Hepatocyte (in vitro differentiated cells): ENCODE data around the gene C20orf144. TPM values are rescaled to one million over a fixed set of nuclear protein-coding genes. Genes with fewer than 3 reads are reported as not detected.

Experiments
- DNase-seq: peaks from one replicate; pipeline ENCODE4 v3.0.0-alpha.2; 2016; ENCODE audit warnings: low spot score
- H2AFZ ChIP-seq: fragments of 200-600 bp; sonication (generic); 2 replicates; pipeline ENCODE4 v1.6.0; 2016; ENCODE audit warnings: antibody characterized with exemption, mild to moderate bottlenecking
- H3K27ac ChIP-seq: fragments of 200-600 bp; sonication (generic); 2 replicates; pipeline ENCODE4 v1.5.1; 2016; ENCODE audit warnings: mild to moderate bottlenecking
- H3K27me3 ChIP-seq: fragments of 200-600 bp; sonication (generic); 2 replicates; pipeline ENCODE4 v1.6.1; 2016
- H3K36me3 ChIP-seq: fragments of 200-600 bp; sonication (generic); replicated peaks from 2 replicates; pipeline ENCODE4 v1.5.1; 2016; ENCODE audit warnings: low read depth; ENCODE audit not compliant: insufficient read depth
- H3K4me1 ChIP-seq: fragments of 200-600 bp; sonication (generic); 2 replicates; pipeline ENCODE4 v1.5.1; 2016; ENCODE audit warnings: mild to moderate bottlenecking, moderate library complexity; ENCODE audit not compliant: insufficient read depth
- H3K4me2 ChIP-seq: fragments of 200-600 bp; sonication (generic); 2 replicates; pipeline ENCODE4 v1.6.0; 2016
- H3K4me3 ChIP-seq: fragments of 200-600 bp; sonication (generic); 2 replicates; pipeline ENCODE4 v1.5.1; 2016; ENCODE audit warnings: mild to moderate bottlenecking
- H3K79me2 ChIP-seq: fragments of 200-600 bp; sonication (generic); 2 replicates; pipeline ENCODE4 v1.6.0; 2017; ENCODE audit warnings: mild to moderate bottlenecking
- H3K9me2 ChIP-seq: fragments of 200-600 bp; sonication (generic); replicated peaks from 2 replicates; pipeline ENCODE4 v1.6.0; 2017; ENCODE audit warnings: mild to moderate bottlenecking; ENCODE audit not compliant: insufficient read depth
- H3K9me3 ChIP-seq: fragments of 200-600 bp; sonication (generic); 2 replicates; pipeline ENCODE4 v1.5.1; 2016; ENCODE audit warnings: low read depth, mild to moderate bottlenecking
- H4K20me1 ChIP-seq: fragments of 200-600 bp; sonication (generic); 2 replicates; pipeline ENCODE4 v1.6.0; 2016; ENCODE audit warnings: mild to moderate bottlenecking; ENCODE audit not compliant: insufficient read depth, poor library complexity, severe bottlenecking
- EZH2 ChIP-seq: fragments of 200-600 bp; sonication (generic); IDR thresholded peaks from 2 replicates; pipeline ENCODE4 v1.6.1; 2016; ENCODE audit warnings: antibody characterized with exemption, mild to moderate bottlenecking, borderline replicate concordance
- EZH2phosphoT487 ChIP-seq: fragments of 200-600 bp; sonication (generic); IDR thresholded peaks from one replicate; pipeline ENCODE4 v1.6.1; 2018; ENCODE audit warnings: antibody characterized with exemption, mild to moderate bottlenecking, low read depth, moderate library complexity; ENCODE audit not compliant: unreplicated experiment, severe bottlenecking
- WGBS: methylation state at CpG from one replicate; pipeline ENCODE4 v1.1.6; 2016; ENCODE audit warnings: low lambda C conversion rate; ENCODE audit errors: missing lambda C conversion rate; 5-methylcytosine and 5-hydroxymethylcytosine counted together
- polyA plus RNA-seq: library from polyadenylated mRNA; unstranded; fragments of >200 nt; fragmentation: Nextera tagmentation; extraction: Ambion mirVana; gene quantifications from 2 replicates; pipeline ENCODE4 v1.2.1, GENCODE V29; 2016
- total RNA-seq: library from RNA; depleted of rRNA; stranded (reverse); fragments of >200 nt; gene quantifications from 2 replicates; pipeline ENCODE4 v1.2.3, GENCODE V29; 2014
- TF ChIP-seq, protein P1 (sequence below): fragments of 200-600 bp; sonication (generic); IDR thresholded peaks from 2 replicates; pipeline ENCODE4 v1.5.1; 2016; ENCODE audit warnings: antibody characterized with exemption, mild to moderate bottlenecking; ENCODE audit not compliant: poor library complexity

C20orf144 gene
- total and polyA plus RNA-seq, 2 experiments from 2014 or later, result 0.30 to 0.46 TPM

DNA sequence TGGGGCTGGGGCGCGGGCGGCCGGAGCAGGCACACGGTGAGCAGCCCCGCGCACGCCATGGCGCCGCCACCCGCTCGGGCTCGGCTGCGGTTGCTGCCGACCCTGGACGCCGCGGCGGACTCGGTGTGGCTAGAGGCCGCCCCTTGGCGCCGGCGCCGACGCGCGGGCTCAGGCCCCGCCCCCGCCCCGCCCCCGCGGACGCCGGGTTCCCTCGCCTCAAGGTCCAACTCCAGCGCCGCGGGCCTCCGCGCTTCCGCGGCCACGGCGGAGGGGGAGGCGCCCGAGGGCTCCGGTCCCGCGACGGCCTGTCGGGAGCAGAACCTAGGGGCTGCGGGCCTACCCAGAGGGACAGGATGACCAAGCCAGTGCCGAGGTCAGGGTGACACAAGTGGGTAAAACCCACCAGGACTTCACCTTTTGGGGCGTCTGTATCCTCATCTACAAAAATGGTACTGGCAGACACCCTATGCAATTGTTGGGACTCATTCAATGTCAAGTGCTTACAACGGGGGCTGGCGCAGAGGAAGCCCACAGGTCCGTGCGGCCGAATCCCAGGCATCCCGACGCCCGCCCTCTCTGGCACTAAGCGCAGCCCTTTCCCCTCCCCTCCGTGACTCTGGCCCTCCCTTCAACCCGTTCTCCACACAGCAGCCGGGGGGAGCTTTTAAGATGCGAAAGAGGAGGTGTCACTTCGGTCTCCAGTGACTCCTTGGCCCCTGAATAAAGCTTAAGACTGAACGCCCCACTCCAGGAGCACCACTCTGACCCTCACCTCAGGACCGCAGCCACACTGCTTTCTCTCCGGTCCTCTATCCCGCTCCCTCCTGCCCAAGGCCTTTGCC lies 12.4 kb downstream of the C20orf144 start, which contains the start of gene NECAB3:
Gene NECAB3 (minus strand): TSS at position 135 of the 842 bp plus-strand sequence. CDS start 76 bp downstream, at position 59.
- H4K20me1 ChIP-seq, result no peaks in the 10 kb centered on the region
- WGBS, result 6% methylated on average over 40 of the region's 73 CpGs
- H3K4me2 ChIP-seq, result peak within 1 kb of the TSS; percentile 99
- DNase-seq, result peak; percentile 96
- H3K4me3 ChIP-seq, result peak within 1 kb of the TSS; percentile 71
- TF ChIP-seq EZH2phosphoT487 (no peak), EZH2 (no peak)
- TF ChIP-seq, protein P1, sequence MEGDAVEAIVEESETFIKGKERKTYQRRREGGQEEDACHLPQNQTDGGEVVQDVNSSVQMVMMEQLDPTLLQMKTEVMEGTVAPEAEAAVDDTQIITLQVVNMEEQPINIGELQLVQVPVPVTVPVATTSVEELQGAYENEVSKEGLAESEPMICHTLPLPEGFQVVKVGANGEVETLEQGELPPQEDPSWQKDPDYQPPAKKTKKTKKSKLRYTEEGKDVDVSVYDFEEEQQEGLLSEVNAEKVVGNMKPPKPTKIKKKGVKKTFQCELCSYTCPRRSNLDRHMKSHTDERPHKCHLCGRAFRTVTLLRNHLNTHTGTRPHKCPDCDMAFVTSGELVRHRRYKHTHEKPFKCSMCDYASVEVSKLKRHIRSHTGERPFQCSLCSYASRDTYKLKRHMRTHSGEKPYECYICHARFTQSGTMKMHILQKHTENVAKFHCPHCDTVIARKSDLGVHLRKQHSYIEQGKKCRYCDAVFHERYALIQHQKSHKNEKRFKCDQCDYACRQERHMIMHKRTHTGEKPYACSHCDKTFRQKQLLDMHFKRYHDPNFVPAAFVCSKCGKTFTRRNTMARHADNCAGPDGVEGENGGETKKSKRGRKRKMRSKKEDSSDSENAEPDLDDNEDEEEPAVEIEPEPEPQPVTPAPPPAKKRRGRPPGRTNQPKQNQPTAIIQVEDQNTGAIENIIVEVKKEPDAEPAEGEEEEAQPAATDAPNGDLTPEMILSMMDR, result no peak
- peaks cover 32% of the 10 kb centered on the region for H3K4me1 ChIP-seq
- no peaks in the 10 kb centered on the region for H3K36me3 ChIP-seq
- no peaks in the 10 kb centered on the region for H3K9me2 ChIP-seq
- H3K27me3 ChIP-seq, result no peaks in the 10 kb centered on the region
- H3K27ac ChIP-seq, result peak within 1 kb of the TSS; percentile 88
- H3K9me3 ChIP-seq, result no peaks in the 10 kb centered on the region
- H3K79me2 ChIP-seq, result peaks cover 22% of the 10 kb centered on the region
- H2AFZ ChIP-seq, result peak within 1 kb of the TSS; percentile 74

DNA sequence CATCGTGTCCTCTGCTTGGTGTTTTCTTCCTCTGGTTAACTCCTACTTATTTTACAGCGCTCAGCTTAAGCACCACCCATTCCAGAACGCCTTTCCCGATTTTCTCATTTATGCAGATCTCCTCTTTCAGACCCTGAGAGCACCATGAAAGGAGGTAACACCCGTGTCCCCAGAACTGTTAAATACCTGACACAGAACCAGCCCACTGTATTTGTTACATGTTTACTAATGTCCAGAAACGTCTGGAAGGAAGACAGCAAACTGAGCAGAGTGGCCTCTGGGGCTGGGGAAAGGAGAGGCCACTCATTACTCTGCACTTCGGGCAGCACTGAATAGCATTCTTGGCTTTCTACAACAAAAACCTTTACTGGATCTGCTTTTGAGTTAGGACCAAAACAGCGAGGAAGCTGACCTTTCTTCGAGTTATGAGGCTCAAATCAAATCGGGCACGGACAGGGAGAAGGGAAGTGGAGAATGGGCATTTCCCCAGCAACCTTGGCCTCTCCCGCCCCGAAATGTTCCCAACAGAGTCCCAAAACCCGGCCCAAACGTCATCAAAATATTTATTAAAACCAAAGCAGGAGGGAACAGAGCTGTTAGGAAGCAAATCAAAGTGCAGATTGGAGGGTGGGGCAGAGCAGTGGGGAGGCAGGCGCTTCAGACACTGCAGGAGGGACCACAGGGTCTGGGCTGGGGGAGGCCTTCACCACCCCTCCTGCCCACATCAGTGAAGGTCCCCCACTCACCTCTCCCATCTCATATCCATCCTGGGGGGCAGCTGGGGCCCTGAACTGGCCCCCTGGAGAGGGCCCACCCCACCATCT lies 13.2 kb downstream of the C20orf144 start:
- Histone ChIP-seq H3K9me3 (no peaks in the 10 kb centered on the region), H3K36me3 (no peaks in the 10 kb centered on the region), H3K79me2 (peaks cover 22% of the 10 kb centered on the region), H4K20me1 (no peaks in the 10 kb centered on the region), H3K4me2 (peak overlapping the region; percentile 95), H3K9me2 (no peaks in the 10 kb centered on the region), H3K27me3 (no peaks in the 10 kb centered on the region), H3K27ac (peak overlapping the region; percentile 88), H2AFZ (peak overlapping the region; percentile 69), H3K4me3 (no peak overlapping the region), H3K4me1 (peaks cover 32% of the 10 kb centered on the region)
- TF ChIP-seq EZH2, result no peak
- TF ChIP-seq, protein P1, result no peak
- TF ChIP-seq EZH2phosphoT487, result no peak
- no peak for DNase-seq
- WGBS, result 44% methylated on average over 16 of the region's 16 CpGs

DNA sequence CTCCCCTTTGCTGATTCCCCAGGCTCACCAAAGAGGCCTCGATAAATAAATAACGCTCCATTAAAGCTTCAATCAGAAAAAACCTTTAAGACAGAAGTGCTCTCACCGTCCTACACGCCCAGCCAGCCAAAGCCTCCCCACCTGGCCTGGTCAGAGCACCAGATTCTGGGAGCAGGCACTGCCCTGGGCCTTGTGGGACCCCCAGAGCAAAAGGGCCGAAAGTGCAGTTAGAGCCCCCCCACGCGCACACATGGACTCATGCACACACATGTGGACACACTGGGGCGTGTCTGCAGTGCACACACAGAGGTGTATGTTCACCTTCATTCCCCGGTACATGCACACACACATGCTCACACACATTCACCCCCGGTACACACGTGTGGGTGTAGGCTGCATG lies 14.0 kb downstream of the C20orf144 start:
- no peak for DNase-seq
- Histone ChIP-seq H3K9me3 (no peaks in the 10 kb centered on the region), H2AFZ (no peak overlapping the region), H3K4me3 (no peak overlapping the region), H3K9me2 (no peaks in the 10 kb centered on the region), H3K4me2 (no peak overlapping the region), H3K36me3 (no peaks in the 10 kb centered on the region), H3K27me3 (no peaks in the 10 kb centered on the region), H3K27ac (peak overlapping the region; percentile 88), H3K4me1 (peaks cover 32% of the 10 kb centered on the region), H4K20me1 (no peaks in the 10 kb centered on the region), H3K79me2 (peaks cover 22% of the 10 kb centered on the region)
- TF ChIP-seq, protein P1, result no peak
- TF ChIP-seq EZH2 (no peak), EZH2phosphoT487 (no peak)
- 92% methylated on average over 11 of the region's 11 CpGs for WGBS
